IPS DF 6.9 (cell line): ENCODE measurements around the gene BTBD19.
"Not testable (repeated sequence)": the region's sequence is repeated elsewhere in the genome, so short reads cannot be mapped to it uniquely, and the experiment has no call there.

Experiments
- DNase-seq: peaks from one replicate; pipeline ENCODE4 v3.0.0-alpha.2; 2013; ENCODE audit warnings: low read depth, low spot score
- H3K27ac ChIP-seq: one replicate; pipeline ENCODE4 v1.5.1; 2013; ENCODE audit warnings: low read length, control low read depth
- H3K27me3 ChIP-seq: 2 replicates; pipeline ENCODE4 v1.6.1; 2013; ENCODE audit warnings: mild to moderate bottlenecking, low read length; ENCODE audit not compliant: control insufficient read depth, insufficient read depth
- H3K36me3 ChIP-seq: 2 replicates; pipeline ENCODE4 v1.6.1; 2013; ENCODE audit warnings: low read length; ENCODE audit not compliant: control insufficient read depth, insufficient read depth
- H3K4me1 ChIP-seq: 2 replicates; pipeline ENCODE4 v1.6.1; 2013; ENCODE audit warnings: low read length; ENCODE audit not compliant: control insufficient read depth, insufficient read depth
- H3K4me3 ChIP-seq: 2 replicates; pipeline ENCODE4 v1.5.1; 2013; ENCODE audit warnings: mild to moderate bottlenecking, low read length
- H3K9me3 ChIP-seq: 2 replicates; pipeline ENCODE4 v1.6.1; 2013; ENCODE audit warnings: low read length, inconsistent platforms; ENCODE audit not compliant: control insufficient read depth, insufficient read depth
- WGBS: extraction: QIAGEN DNeasy Blood & Tissue Kit; methylation state at CpG from one replicate; pipeline ENCODE4 v1.1.7; 2013; ENCODE audit warnings: mixed read lengths, missing lambda C conversion rate; ENCODE audit not compliant: insufficient read length, insufficient coverage; 5-methylcytosine and 5-hydroxymethylcytosine counted together

Gene BTBD19

DNA sequence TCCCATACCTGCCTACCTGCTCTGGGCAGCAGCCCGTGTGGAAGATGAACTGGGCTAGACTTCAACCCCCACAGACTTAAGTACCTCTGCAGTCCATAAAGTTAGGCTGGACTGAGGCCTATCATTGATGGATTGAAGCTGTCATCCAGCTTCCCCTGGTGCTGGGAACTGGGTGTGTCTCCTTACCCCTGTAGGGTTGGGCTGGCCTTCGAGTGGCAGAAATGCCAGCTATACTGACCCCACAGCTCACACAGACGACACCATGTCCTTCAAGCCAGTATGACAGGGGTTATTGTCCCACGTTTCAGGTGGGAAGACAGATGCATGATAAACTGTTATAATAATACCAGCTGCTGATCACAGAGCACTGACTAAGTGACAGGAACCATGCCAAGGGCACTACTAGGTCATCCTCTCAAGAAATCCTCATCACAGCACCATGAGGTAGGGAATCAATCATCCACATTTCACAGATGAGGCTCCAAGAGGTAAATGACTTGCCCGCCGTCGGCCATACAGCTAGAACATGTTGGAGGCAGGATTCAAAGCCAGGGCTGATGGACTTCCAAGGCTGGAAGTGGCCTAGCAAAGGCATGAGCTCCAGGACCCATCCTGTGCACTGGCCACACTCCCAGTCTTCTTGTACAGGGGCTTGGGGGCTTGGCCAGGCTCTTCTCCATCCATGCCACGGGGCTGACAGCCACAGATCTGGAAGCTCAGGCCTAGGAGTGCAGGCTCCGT, 20.0 kb upstream of the BTBD19 start, which contains the start of gene BEST4:
BEST4 (minus strand) TSS at position 51 of the 741 bp plus-strand sequence. CDS start 465 bp downstream, outside the sequence.
- no peak within 1 kb of the TSS for H3K27ac ChIP-seq
- H3K9me3 ChIP-seq = no peaks in the 10 kb centered on the region
- DNase-seq = no peak
- peaks cover 7% of the 10 kb centered on the region for H3K4me1 ChIP-seq
- H3K4me3 ChIP-seq = no peak within 1 kb of the TSS
- H3K27me3 ChIP-seq = no peaks in the 10 kb centered on the region
- H3K36me3 ChIP-seq = no peaks in the 10 kb centered on the region
- WGBS = no CpG with 5 or more reads among the region's 9 CpGs

DNA sequence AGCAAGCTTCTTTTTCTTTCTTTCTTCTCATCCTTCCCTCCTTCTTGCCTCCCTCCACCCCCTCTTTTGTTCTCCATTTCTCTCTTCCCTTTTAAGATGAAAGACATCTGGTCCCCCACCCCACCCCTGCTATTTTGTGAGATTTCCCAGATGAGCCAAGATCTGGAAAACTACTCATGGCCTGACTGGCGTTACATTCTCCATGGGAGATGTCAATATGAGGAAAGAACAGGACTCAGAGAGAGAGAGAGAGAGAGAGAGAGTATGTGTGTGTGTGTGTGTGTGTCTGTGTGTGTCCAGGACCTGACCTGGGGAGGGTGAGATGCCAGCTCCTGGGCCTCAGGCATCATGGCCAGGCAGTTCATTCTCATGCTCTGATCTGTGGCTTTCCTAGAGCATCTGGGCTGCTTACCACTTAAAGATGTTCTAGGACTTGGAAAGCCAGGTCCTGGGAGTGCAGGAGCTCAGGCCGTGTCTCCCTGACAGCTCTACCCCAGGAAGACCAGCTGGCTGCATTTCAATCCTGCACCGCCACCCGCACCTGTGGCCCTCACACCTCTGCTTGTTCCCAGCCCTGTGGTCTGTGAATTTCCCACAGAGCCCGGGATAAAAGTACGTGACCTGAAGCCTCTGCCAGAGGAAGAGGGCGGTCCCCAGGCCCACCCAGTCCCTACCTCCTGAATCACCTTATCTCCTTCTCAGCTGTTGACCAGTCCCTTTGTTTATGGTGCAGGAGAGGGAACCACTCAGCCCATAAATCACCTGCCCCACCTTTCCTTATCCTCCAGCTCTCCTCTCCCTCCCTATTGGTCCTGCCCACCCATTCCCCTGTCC, 17.1 kb upstream of the BTBD19 start:
- Histone ChIP-seq H3K27me3 (no peaks in the 10 kb centered on the region), H3K9me3 (no peaks in the 10 kb centered on the region), H3K4me3 (no peak overlapping the region), H3K36me3 (no peaks in the 10 kb centered on the region), H3K27ac (no peak overlapping the region), H3K4me1 (peaks cover 6% of the 10 kb centered on the region)
- DNase-seq = no peak
- WGBS = no CpG with 5 or more reads among the region's 7 CpGs

DNA sequence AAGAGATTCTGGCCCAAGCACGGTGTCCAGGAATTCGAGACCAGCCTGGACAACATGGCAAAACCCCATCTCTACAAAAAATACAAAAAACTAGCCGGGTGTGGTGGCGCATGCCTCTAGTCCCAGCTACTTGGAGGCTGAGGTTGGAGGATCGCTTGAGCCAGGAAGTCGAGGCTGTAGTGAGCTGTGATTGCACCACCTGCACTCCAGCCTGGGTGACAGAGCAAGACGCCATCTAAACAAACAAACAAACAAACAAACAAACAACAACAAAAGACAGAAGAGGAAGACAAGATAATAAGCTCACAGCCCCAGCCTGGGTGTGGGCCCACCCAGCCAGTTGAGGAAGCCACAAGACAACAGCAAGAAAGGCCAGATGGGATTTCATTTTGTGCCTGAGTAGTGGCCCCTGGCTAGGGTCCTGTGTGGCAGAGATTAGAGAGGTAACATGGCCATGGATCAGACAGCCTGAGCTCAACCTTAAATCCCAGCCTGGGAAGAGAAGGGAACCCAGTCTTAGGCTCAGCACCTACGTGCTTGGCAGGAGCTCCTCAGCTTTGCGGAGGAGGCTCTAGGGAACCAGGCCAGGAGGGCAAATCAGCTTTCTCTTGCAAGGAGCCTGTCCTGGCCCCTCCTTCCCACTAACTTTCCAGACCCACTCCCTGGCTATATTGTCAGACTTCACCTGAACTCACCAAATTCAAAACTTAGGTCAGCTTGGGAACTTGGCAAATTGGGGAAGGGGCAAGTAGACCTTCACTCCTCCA, 15.4 kb upstream of the BTBD19 start:
- Histone ChIP-seq H3K27me3 (no peaks in the 10 kb centered on the region), H3K4me1 (no peaks in the 10 kb centered on the region; the same call in 1 of the 2 replicates), H3K9me3 (no peaks in the 10 kb centered on the region), H3K36me3 (no peaks in the 10 kb centered on the region), H3K4me3 (no peak overlapping the region), H3K27ac (no peak overlapping the region)
- no peak for DNase-seq
- no CpG with 5 or more reads among the region's 9 CpGs for WGBS

DNA sequence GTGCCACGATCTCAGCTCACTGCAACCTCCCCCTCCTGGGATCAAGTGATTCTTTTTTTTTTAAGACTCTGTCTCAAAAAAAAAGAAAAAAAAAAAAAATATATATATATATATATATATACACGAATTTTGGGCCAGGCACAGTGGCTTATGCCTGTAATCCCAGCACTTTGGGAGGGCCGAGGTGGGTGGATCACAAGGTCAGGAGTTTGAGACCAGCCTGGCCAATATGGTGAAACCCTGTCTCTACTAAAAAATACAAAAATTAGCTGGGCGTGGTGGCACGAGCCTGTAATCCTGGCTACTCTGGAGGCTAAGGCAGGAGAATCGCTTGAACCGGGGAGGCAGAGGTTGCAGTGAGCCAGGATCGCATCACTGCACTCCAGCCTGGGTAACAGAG, 10.4 kb upstream of the BTBD19 start:
- H3K36me3 ChIP-seq, H3K27me3 ChIP-seq, DNase-seq, H3K9me3 ChIP-seq, H3K4me1 ChIP-seq, H3K27ac ChIP-seq, H3K4me3 ChIP-seq: not testable (repeated sequence)
- no CpG with 5 or more reads among the region's 8 CpGs for WGBS

DNA sequence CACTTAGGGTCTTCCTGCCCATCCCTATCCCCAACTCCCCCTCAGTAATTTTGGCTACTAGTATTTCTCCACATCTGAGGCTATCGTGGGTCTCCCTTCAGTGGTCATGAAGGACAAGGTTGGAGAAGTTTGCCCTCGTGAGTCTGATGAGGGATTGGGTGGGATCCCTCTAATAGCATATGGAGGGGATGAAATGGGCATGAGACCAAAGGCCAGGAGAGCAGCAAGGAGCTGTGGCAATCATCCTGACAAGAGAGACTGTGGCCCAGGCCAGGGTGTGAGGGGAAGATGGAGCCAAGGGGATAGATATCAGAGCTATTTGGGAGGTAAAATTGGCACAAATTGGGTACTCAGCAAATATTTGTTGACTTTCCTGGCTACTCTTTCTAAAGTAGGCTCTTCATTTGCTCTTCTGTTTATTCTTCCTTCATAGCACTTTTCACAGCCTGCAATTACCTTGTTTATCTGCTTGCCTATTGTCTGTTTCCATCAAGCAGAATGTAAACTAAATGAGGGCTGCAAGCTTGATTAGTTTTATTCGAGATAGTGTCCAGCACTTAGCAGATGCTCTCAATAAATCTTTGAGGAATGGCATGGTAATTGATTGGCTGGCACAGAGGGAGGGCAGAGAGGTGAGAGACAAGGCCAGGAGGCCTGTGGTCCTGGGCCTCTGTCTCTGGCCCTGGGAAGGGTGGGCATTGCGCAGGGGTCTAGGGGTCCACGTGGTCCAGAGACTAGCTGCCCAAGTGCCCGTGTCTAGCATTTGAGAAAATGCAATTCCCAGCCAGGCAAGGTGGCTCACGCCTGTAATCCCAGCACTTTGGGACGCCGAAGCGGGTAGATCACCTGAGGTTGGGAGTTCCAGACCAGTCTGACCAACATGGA, 9.6 kb upstream of the BTBD19 start:
- no CpG with 5 or more reads among the region's 10 CpGs for WGBS
- Histone ChIP-seq H3K36me3 (no peaks in the 10 kb centered on the region), H3K27ac (no peak overlapping the region), H3K4me1 (peaks cover 3% of the 10 kb centered on the region; the same call in 1 of the 2 replicates), H3K9me3 (no peaks in the 10 kb centered on the region), H3K4me3 (no peak overlapping the region), H3K27me3 (no peaks in the 10 kb centered on the region)
- no peak for DNase-seq

DNA sequence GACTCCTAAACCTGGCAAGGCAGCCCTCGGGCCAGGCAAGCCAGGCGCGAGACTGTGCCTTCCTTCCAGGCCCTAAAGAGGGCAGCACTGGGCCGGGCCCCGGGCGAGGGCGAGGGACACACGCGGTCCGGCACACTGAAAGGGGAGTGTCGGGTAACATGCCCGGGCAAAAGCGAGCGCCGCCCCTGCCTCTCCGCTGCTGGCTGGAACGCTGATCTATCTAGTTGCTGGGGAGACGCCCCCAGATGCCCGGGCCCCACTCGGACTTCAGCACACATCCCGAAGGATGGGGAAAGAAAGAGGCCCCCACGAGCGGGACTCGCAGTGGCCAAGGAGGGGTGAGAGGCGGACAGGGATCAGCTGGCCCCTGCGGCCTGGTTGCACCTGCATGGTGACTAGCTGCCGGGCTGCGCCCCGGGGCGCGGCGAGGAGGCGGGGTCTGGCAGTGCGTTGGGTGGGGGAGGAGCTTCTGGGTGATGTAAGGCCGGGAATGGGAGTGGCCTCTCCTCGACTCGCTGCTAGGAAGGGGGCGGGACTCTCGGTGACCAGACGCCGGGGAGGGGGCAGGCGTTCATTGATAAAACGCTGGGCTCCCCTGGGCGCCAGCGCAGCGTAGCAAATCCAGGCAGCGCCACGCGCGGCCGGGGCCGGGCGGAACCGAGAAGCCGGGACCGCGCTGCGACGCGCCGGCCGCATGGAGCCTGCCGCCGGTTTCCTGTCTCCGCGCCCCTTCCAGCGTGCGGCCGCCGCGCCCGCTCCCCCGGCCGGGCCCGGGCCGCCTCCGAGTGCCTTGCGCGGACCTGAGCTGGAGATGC, 8.3 kb upstream of the BTBD19 start, which contains the start of gene PLK3:
PLK3 (plus strand) TSS at position 608 of the 815 bp plus-strand sequence; CDS start at position 695, 87 bp downstream.
- H3K27ac ChIP-seq = no peak within 1 kb of the TSS
- peaks cover 3% of the 10 kb centered on the region; the same call in 1 of the 2 replicates for H3K4me1 ChIP-seq
- WGBS = no CpG with 5 or more reads among the region's 79 CpGs
- no peaks in the 10 kb centered on the region for H3K9me3 ChIP-seq
- no peaks in the 10 kb centered on the region for H3K27me3 ChIP-seq
- peak within 1 kb of the TSS; percentile 63; the same call in 1 of the 2 replicates for H3K4me3 ChIP-seq
- no peaks in the 10 kb centered on the region for H3K36me3 ChIP-seq
- no peak for DNase-seq

DNA sequence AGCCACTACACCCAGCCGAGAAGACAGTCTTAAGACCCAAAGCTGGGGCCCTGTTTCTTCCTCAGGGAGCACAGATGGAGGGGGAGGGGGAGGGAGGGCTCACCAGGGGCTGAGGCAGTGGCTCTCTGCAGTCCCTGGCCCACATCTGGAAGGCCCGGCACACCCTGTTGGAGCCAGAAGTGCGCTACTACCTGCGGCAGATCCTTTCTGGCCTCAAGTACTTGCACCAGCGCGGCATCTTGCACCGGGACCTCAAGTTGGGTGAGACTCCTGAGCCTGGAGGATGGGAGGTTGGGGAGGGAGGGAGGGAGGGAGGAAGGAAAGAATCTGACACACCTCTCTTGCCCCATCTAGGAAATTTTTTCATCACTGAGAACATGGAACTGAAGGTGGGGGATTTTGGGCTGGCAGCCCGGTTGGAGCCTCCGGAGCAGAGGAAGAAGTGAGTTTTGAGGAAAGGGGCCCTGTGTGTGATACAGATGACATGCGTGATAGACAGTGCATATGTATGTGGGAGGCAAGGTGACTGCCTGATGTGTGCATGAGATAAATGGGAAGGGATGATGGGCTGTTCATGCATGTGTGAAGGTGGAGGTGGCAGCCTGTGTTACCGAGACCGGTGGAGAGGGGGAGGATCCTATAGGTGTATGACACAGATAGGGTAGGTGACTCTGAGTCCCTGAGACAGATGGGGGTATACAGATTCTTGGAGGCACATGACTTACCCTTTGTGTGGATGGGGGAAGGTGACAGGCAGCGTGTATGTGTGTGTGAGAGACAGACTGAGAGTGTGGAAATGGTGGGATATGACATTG, 6.6 kb upstream of the BTBD19 start:
- Histone ChIP-seq H3K27me3 (no peaks in the 10 kb centered on the region), H3K27ac (no peak overlapping the region), H3K4me3 (no peak overlapping the region), H3K9me3 (no peaks in the 10 kb centered on the region), H3K36me3 (peaks cover 10% of the 10 kb centered on the region; the same call in 1 of the 2 replicates), H3K4me1 (peaks cover 5% of the 10 kb centered on the region)
- DNase-seq = no peak
- no CpG with 5 or more reads among the region's 13 CpGs for WGBS

DNA sequence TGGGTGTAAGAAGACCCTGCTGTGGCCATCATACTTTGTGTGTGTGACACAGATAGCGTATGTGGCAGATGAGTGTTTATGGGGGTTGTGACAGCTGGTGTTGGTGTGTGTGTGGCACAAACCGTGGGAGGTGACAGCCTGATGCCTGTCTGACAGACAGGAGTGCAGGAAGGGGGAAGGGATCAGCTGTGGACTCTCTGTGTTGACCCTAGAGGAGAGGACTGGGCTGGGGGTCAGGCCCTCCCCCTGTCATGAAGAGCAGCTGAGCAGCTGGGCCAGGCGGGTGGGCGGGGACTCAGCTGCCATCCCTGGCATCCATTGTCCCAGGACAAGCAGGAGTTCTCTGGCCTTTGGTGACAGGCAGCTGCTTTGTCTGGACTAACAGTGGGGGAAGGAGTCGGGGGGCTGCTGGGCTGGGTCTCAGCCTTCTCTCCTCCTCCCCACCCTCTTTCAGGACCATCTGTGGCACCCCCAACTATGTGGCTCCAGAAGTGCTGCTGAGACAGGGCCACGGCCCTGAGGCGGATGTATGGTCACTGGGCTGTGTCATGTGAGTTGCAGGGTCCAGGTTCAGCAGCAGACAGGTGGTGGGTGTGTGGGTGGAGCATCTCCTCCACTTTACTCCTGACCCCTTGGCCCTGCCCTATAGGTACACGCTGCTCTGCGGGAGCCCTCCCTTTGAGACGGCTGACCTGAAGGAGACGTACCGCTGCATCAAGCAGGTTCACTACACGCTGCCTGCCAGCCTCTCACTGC, 5.8 kb upstream of the BTBD19 start:
- H3K4me3 ChIP-seq = no peak overlapping the region; the same call in 1 of the 2 replicates

More for the DNA sequence above, 5.8 kb upstream of the BTBD19 start:
- DNase-seq = no peak
- peaks cover 10% of the 10 kb centered on the region; the same call in 1 of the 2 replicates for H3K36me3 ChIP-seq
- peaks cover 7% of the 10 kb centered on the region for H3K4me1 ChIP-seq
- H3K27me3 ChIP-seq = no peaks in the 10 kb centered on the region
- H3K27ac ChIP-seq = no peak overlapping the region
- no CpG with 5 or more reads among the region's 13 CpGs for WGBS
- H3K9me3 ChIP-seq = no peaks in the 10 kb centered on the region
